Natural killer cell (primary cell): ENCODE data around the gene VAMP8. TPM values are rescaled to one million over a fixed set of nuclear protein-coding genes. Genes with fewer than 3 reads are reported as not detected.

Experiments used
- ATAC-seq, 3 donors: fragments of 150-1000 bp in 2 of 3; fragments of 200-7000 bp in 1 of 3; cut with Tn5 transposase; 1 replicate in 1 of 3; 2 replicates in 2 of 3; pipeline ENCODE4 v1.10.0; 2021; ENCODE audit warnings: mild to moderate bottlenecking in 2 of 3, moderate library complexity in 2 of 3
- DNase-seq, 2 donors: peaks; one replicate each; pipeline versions ENCODE4 v3.0.0 to v3.0.0-alpha.2; 2013 to 2021; ENCODE audit warnings: mixed read lengths in 1 of 2
- H3K27ac ChIP-seq: one replicate; pipeline ENCODE4 v1.5.1; 2013; ENCODE audit warnings: mild to moderate bottlenecking, low read length
- H3K27me3 ChIP-seq: one replicate; pipeline ENCODE4 v1.6.1; 2013; ENCODE audit warnings: low read length; ENCODE audit not compliant: control insufficient read depth, insufficient read depth
- H3K36me3 ChIP-seq: one replicate; pipeline ENCODE4 v1.6.1; 2013; ENCODE audit warnings: low read length; ENCODE audit not compliant: control insufficient read depth, insufficient read depth
- H3K4me1 ChIP-seq: one replicate; pipeline ENCODE4 v1.6.1; 2013; ENCODE audit warnings: low read length; ENCODE audit not compliant: control insufficient read depth, insufficient read depth
- H3K4me3 ChIP-seq: one replicate; pipeline ENCODE4 v1.5.1; 2013; ENCODE audit warnings: low read length
- H3K9me3 ChIP-seq: one replicate; pipeline ENCODE4 v1.6.1; 2013; ENCODE audit warnings: low read length; ENCODE audit not compliant: control insufficient read depth, insufficient read depth
- H3K27ac Mint-ChIP-seq, 2 donors: one replicate each; pipeline ENCODE4 v1.8.0; 2022; ENCODE audit warnings: mild to moderate bottlenecking in 2 of 2, mixed read lengths in 2 of 2, moderate library complexity in 1 of 2
- H3K27me3 Mint-ChIP-seq, 2 donors: one replicate each; pipeline ENCODE4 v1.8.0; 2022; ENCODE audit warnings: low read depth in 2 of 2, mixed read lengths in 2 of 2
- H3K36me3 Mint-ChIP-seq: one replicate; pipeline ENCODE4 v1.8.0; 2022; ENCODE audit warnings: mixed read lengths
- H3K4me1 Mint-ChIP-seq, 2 donors: one replicate each; pipeline ENCODE4 v1.8.0; 2022; ENCODE audit warnings: mixed read lengths in 2 of 2
- H3K4me3 Mint-ChIP-seq: one replicate; pipeline ENCODE4 v1.8.0; 2022; ENCODE audit warnings: mild to moderate bottlenecking, moderate library complexity, mixed read lengths
- H3K9me3 Mint-ChIP-seq, 2 donors: one replicate each; pipeline ENCODE4 v1.8.0; 2022; ENCODE audit warnings: mixed read lengths in 2 of 2
- CTCF ChIP-seq: fragments of 200-600 bp; IDR thresholded peaks from one replicate; pipeline ENCODE4 v1.8.0; 2022; ENCODE audit warnings: antibody characterized with exemption
- whole genome bisulfite sequencing: methylation state at CpG from one replicate; pipeline ENCODE4 v1.1.7; 2013; ENCODE audit warnings: missing lambda C conversion rate; ENCODE audit not compliant: insufficient coverage; 5-methylcytosine and 5-hydroxymethylcytosine counted together
- intact Hi-C: fragments of 100-400 bp; cut with micrococcal nuclease; formaldehyde crosslinking; loops from one replicate; pipeline ENCODE4 v1.14.2; 2022
- total RNA-seq, 4 donors: library from RNA; stranded (reverse); fragments of 120-200 nt in 1 of 4; gene quantifications; one replicate each; pipeline versions ENCODE4 v1.2.3 to v1.2.4, GENCODE V29; 2013 to 2022

Gene VAMP8
- total RNA-seq, 3 donors from 2014 or later (not counting 1 experiment from before 2014, with no cell fraction given) = 105 to 116 (median 111) TPM

- intact Hi-C loops = no loop called here
- no peak for TF ChIP-seq CTCF
- peaks cover 5 to 11% of the 10 kb centered on the region in 2 donors for H3K27me3 Mint-ChIP-seq
- no peaks in the 10 kb centered on the region for H3K9me3 Mint-ChIP-seq
- H3K27ac Mint-ChIP-seq = no peak overlapping the region
- Histone ChIP-seq H3K27ac (no peak overlapping the region), H3K4me3 (no peak overlapping the region), H3K9me3 (no peaks in the 10 kb centered on the region), H3K4me1 (no peaks in the 10 kb centered on the region), H3K27me3 (peaks cover 2% of the 10 kb centered on the region), H3K36me3 (no peaks in the 10 kb centered on the region)
- no peak for ATAC-seq
- no peak for DNase-seq
- WGBS = 96% methylated on average over 1 of the region's 1 CpG
- no peaks in the 10 kb centered on the region for H3K4me1 Mint-ChIP-seq
- H3K4me3 Mint-ChIP-seq = no peak overlapping the region
- H3K36me3 Mint-ChIP-seq = no peaks in the 10 kb centered on the region
These were observed 47.6 kb upstream of the VAMP8 start for GRCh38 chr2:85529809-85530208.

GRCh38 chr2:85531589-85531988 is 45.8 kb upstream of the VAMP8 start:
- Mint-ChIP-seq H3K9me3 (no peaks in the 10 kb centered on the region), H3K27me3 (peaks cover 4 to 11% of the 10 kb centered on the region in 2 donors), H3K4me1 (no peaks in the 10 kb centered on the region), H3K4me3 (no peak overlapping the region), H3K27ac (no peak overlapping the region), H3K36me3 (no peaks in the 10 kb centered on the region)
- no peak for DNase-seq
- H3K27ac ChIP-seq = no peak overlapping the region
- H3K4me3 ChIP-seq = no peak overlapping the region
- 100% methylated on average over 2 of the region's 2 CpGs for WGBS
- intact Hi-C loops = no loop called here
- no peaks in the 10 kb centered on the region for H3K4me1 ChIP-seq
- H3K36me3 ChIP-seq = no peaks in the 10 kb centered on the region
- no peak for TF ChIP-seq CTCF
- peaks cover 2% of the 10 kb centered on the region for H3K27me3 ChIP-seq
- ATAC-seq = no peak
- no peaks in the 10 kb centered on the region for H3K9me3 ChIP-seq

- intact Hi-C loops = no loop called here
- H3K4me3 Mint-ChIP-seq = no peak overlapping the region
- peaks cover 13% of the 10 kb centered on the region for H3K4me1 ChIP-seq
- H3K9me3 Mint-ChIP-seq = no peaks in the 10 kb centered on the region
- no peak for DNase-seq
- no peak for ATAC-seq
- H3K27ac ChIP-seq = no peak overlapping the region
- WGBS = 95% methylated on average over 2 of the region's 3 CpGs
- H3K36me3 Mint-ChIP-seq = no peaks in the 10 kb centered on the region
- H3K27ac Mint-ChIP-seq = no peak overlapping the region
- no peaks in the 10 kb centered on the region for H3K27me3 Mint-ChIP-seq
- no peak overlapping the region for H3K4me3 ChIP-seq
- H3K36me3 ChIP-seq = no peaks in the 10 kb centered on the region
- H3K9me3 ChIP-seq = no peaks in the 10 kb centered on the region
- peaks cover 9 to 11% of the 10 kb centered on the region in 2 donors for H3K4me1 Mint-ChIP-seq
- no peaks in the 10 kb centered on the region for H3K27me3 ChIP-seq
- TF ChIP-seq CTCF = no peak
These were observed 43.3 kb upstream of the VAMP8 start for GRCh38 chr2:85534099-85534498.

- H3K9me3 Mint-ChIP-seq = no peaks in the 10 kb centered on the region
- intact Hi-C loops = loop anchor here (5.0 kb wide), 1 partner anchor 128 kb away; no protein-coding TSS in a partner anchor
- Histone ChIP-seq H3K36me3 (no peaks in the 10 kb centered on the region), H3K27ac (no peak overlapping the region), H3K4me1 (peaks cover 15% of the 10 kb centered on the region), H3K9me3 (no peaks in the 10 kb centered on the region), H3K4me3 (no peak overlapping the region), H3K27me3 (no peaks in the 10 kb centered on the region)
- no peak for TF ChIP-seq CTCF
- no peak for DNase-seq
- H3K27ac Mint-ChIP-seq = no peak overlapping the region
- H3K4me1 Mint-ChIP-seq = peaks cover 12 to 19% of the 10 kb centered on the region in 2 donors
- no peaks in the 10 kb centered on the region for H3K36me3 Mint-ChIP-seq
- no peak overlapping the region for H3K4me3 Mint-ChIP-seq
- no peak for ATAC-seq
- H3K27me3 Mint-ChIP-seq = no peaks in the 10 kb centered on the region
- WGBS = 70% methylated on average over 3 of the region's 3 CpGs
These were observed 42.5 kb upstream of the VAMP8 start for GRCh38 chr2:85534881-85535280.
